ENCODE results near the gene PJA2. TPM values are rescaled to one million over a fixed set of nuclear protein-coding genes. Genes with fewer than 3 reads are reported as not detected.

PJA2 gene
- total and polyA plus RNA-seq, 2 of the 8 experiments (the other 6 are each of a cell fraction or from before 2014, with no cell fraction given), result 15.3 to 47.7 TPM

GRCh38 chr5:109378095-109378494 lies 31.7 kb downstream of the PJA2 start:
- H3K79me2 ChIP-seq (ENCODE audit: control insufficient read depth in 1 of 2, insufficient read depth in 2 of 2, low read length in 2 of 2), result no peaks in the 10 kb centered on the region
- no peak for TF ChIP-seq JUND (IDR thresholded peaks at IDR 0.05; ENCODE audit: low read length)
- TF ChIP-seq POLR2A (IDR thresholded peaks at IDR 0.05; ENCODE audit: control extremely low read depth in 1 of 2, low read depth in 2 of 2, low read length in 2 of 2), result no peak
- TF ChIP-seq EP300 (IDR thresholded peaks at IDR 0.05; ENCODE audit: borderline replicate concordance in 1 of 2, low read depth in 2 of 2, low read length in 2 of 2), result no peak
- TF ChIP-seq BCL11A (IDR thresholded peaks at IDR 0.05; ENCODE audit: low read depth in 2 of 2, low read length in 2 of 2), result no peak
- TF ChIP-seq KDM4A (IDR thresholded peaks at IDR 0.05; ENCODE audit: low read depth, low read length, severe bottlenecking), result no peak
- no peak for TF ChIP-seq SP1 (IDR thresholded peaks at IDR 0.05; ENCODE audit: low read depth, low read length)
- TF ChIP-seq E2F6 (IDR thresholded peaks at IDR 0.05), result no peak
- no peak for TF ChIP-seq BACH1 (IDR thresholded peaks at IDR 0.05; ENCODE audit: low read length)
- TF ChIP-seq USF2 (IDR thresholded peaks at IDR 0.05; ENCODE audit: low read length), result no peak
- no peak for TF ChIP-seq CREB1 (IDR thresholded peaks at IDR 0.05)
- no peak for TF ChIP-seq EZH2 (IDR thresholded peaks at IDR 0.05; ENCODE audit: low read depth, low read length, severe bottlenecking)
- no peak for TF ChIP-seq HDAC6 (IDR thresholded peaks at IDR 0.05; ENCODE audit: low read depth, low read length)
- no peak for TF ChIP-seq POLR2AphosphoS5 (IDR thresholded peaks at IDR 0.05; ENCODE audit: low read depth, low read length)
- TF ChIP-seq BRCA1 (IDR thresholded peaks at IDR 0.05; ENCODE audit: low read depth, low read length), result no peak
- TF ChIP-seq CHD1 (IDR thresholded peaks at IDR 0.05; ENCODE audit: low read depth, low read length), result no peak

More at GRCh38 chr5:109378095-109378494, 31.7 kb downstream of the PJA2 start:
- no peak overlapping the region for H2AK5ac ChIP-seq (ENCODE audit: low read depth, low read length)
- H3K4me3 ChIP-seq (ENCODE audit: extremely low read depth in 1 of 4, insufficient read depth in 2 of 4, low read depth in 3 of 4, low read length in 4 of 4), result no peak overlapping the region
- H3K36me3 ChIP-seq (ENCODE audit: control insufficient read depth in 2 of 4, insufficient read depth in 4 of 4, low read length in 3 of 4), result peaks cover 4 to 46% (median 11%) of the 10 kb centered on the region in 4 experiments
- H3K56ac ChIP-seq (replicated peaks; ENCODE audit: insufficient read length, low read depth, low read length), result no peak overlapping the region
- FAIRE-seq, result no peak
- no peak for DNase-seq (ENCODE audit: low read depth in 1 of 2, low spot score in 2 of 2)
- POLR2A ChIA-PET (ENCODE audit: partially characterized antibody), result no interaction called here
- no peak overlapping the region for H2AFZ ChIP-seq (ENCODE audit: low read length)
- no peak overlapping the region for H3K4me2 ChIP-seq (ENCODE audit: insufficient read depth in 1 of 2, low read depth in 2 of 2, low read length in 2 of 2)
- no peak overlapping the region for H3K9ac ChIP-seq (replicated peaks in 1 of 4; ENCODE audit: extremely low read depth in 1 of 4, low read depth in 3 of 4, low read length in 3 of 4)
- H4K20me1 ChIP-seq (replicated peaks in 1 of 2; ENCODE audit: control insufficient read depth in 1 of 2, insufficient read depth in 2 of 2, low read length in 2 of 2), result no peaks in the 10 kb centered on the region
- H4K91ac ChIP-seq (replicated peaks; ENCODE audit: insufficient read length, low read length), result no peak overlapping the region
- H2BK120ac ChIP-seq (replicated peaks; ENCODE audit: low read depth, low read length), result no peak overlapping the region
- H3K27ac ChIP-seq (ENCODE audit: low read depth, low read length), result no peak overlapping the region
- H3K18ac ChIP-seq (ENCODE audit: extremely low read depth, low read length), result no peak overlapping the region
- H3K79me1 ChIP-seq (ENCODE audit: low read depth, low read length), result no peaks in the 10 kb centered on the region
- no peaks in the 10 kb centered on the region for H3K27me3 ChIP-seq (replicated peaks in 1 of 4; ENCODE audit: control insufficient read depth in 3 of 4, extremely low read depth in 1 of 4, insufficient read depth in 3 of 4, low read length in 3 of 4)
- H2BK12ac ChIP-seq (ENCODE audit: low read depth, low read length), result no peak overlapping the region
- no peak overlapping the region for H3K4ac ChIP-seq (replicated peaks; ENCODE audit: insufficient read length, low read depth, low read length)
- no peaks in the 10 kb centered on the region for H3K4me1 ChIP-seq (replicated peaks in 1 of 4; ENCODE audit: control insufficient read depth in 3 of 4, insufficient read depth in 4 of 4, low read length in 3 of 4)
- 95% methylated on average over 2 of the region's 2 CpGs; no CpG with 5 or more reads in 1 of the 2 experiments for WGBS, 2 experiments (ENCODE audit: extremely low coverage in 1 of 2, insufficient coverage in 1 of 2, insufficient read length in 1 of 2, insufficient replicate concordance in 2 of 2, low coverage in 1 of 2, low lambda C conversion rate in 2 of 2, missing lambda C conversion rate in 1 of 2)
- H2BK15ac ChIP-seq (ENCODE audit: low read length), result no peak overlapping the region
- H4K5ac ChIP-seq (ENCODE audit: insufficient read length, low read depth, low read length), result no peak overlapping the region
- no peaks in the 10 kb centered on the region for H3K9me3 ChIP-seq (ENCODE audit: insufficient read depth in 2 of 2, low read depth in 1 of 2, low read length in 1 of 2)
- CTCF ChIA-PET (ENCODE audit: partially characterized antibody), result no interaction called here
- H3K23me2 ChIP-seq (ENCODE audit: low read depth, low read length), result no peaks in the 10 kb centered on the region
- no peak overlapping the region for H3K14ac ChIP-seq (ENCODE audit: insufficient read length)
- no peak overlapping the region for H2BK5ac ChIP-seq (ENCODE audit: low read depth, low read length)
- no peak overlapping the region for H3K23ac ChIP-seq (ENCODE audit: insufficient read length)
- H2BK20ac ChIP-seq (ENCODE audit: low read length), result no peak overlapping the region
- no peak overlapping the region for H4K8ac ChIP-seq (ENCODE audit: extremely low read depth, insufficient read depth, low read length)

Measured in H1 (cell line).